ENCODE data around the gene RBM33. TPM values are rescaled to one million over a fixed set of nuclear protein-coding genes. Genes with fewer than 3 reads are reported as not detected.
A peak's percentile ranks its signal among the peaks of the same experiment; 100 is the strongest.

RBM33 gene
- 100 to 1,000 TPM in 3 of 7 donors, 10 to 100 TPM in 4; 68.1 to 109 (median 93.2) TPM for total RNA-seq
- 10 to 100 TPM in 2 of 3 donors, 1 to 10 TPM in 1; 9.7 to 23.8 (median 10.2) TPM for polyA plus RNA-seq
- long read RNA-seq, donor 1, partial matches to known transcripts = 0 of 3 reads
- long read RNA-seq, donor 1, other reads (novel, unspliced or antisense) = 0 of 3 reads
- long read RNA-seq, donor 2, partial matches to known transcripts = 0 of 4 reads
- long read RNA-seq, donor 2, other reads (novel, unspliced or antisense) = 0 of 4 reads

GRCh38 chr7:155644178-155644970 lies at the start of gene RBM33:
Gene RBM33 (plus strand): TSS chr7:155644661. CDS start chr7:155644877, 216 bp downstream.
- H3K9me3 ChIP-seq = peaks cover 0 to 17% (median 14%) of the 10 kb centered on the region in 8 donors
- DNase-seq = peak; percentile 95
- peak within 1 kb of the TSS; percentile 78 to 99 (median 98) for H3K27ac ChIP-seq
- H3K36me3 ChIP-seq = peaks cover 0 to 49% (median 26%) of the 10 kb centered on the region in 6 donors
- WGBS, 5 donors = 0 to 1% (median 0%) methylated on average over 52 to 85 of the region's 85 CpGs
- H3K4me3 ChIP-seq = peak within 1 kb of the TSS; percentile 61 to 95 (median 92)
- intact Hi-C loops (cut with DNase I; ENCODE audit: low total_unique reads) = no loop called here
- H3K4me1 ChIP-seq = peaks cover 14 to 47% (median 35%) of the 10 kb centered on the region in 6 donors
- no peaks in the 10 kb centered on the region for H3K27me3 ChIP-seq (replicated peaks in 1 of 7)
- TF ChIP-seq POLR2A (IDR thresholded peaks at IDR 0.05) (no peak), POLR2AphosphoS5 (IDR thresholded peaks at IDR 0.05) (peak; percentile 78 to 88 (median 83)), CTCF (IDR thresholded peaks at IDR 0.05 in 8 of 11, conservative IDR thresholded peaks at IDR 0.05 in 3 of 11) (peak in 1 of 11 experiments; percentile 16)

GRCh38 chr7:155594961-155595366 lies 49.5 kb upstream of the RBM33 start:
- no peak for DNase-seq
- peaks cover 0 to 34% (median 2%) of the 10 kb centered on the region in 7 donors for H3K27me3 ChIP-seq (replicated peaks in 1 of 7)
- H3K4me3 ChIP-seq = peak overlapping the region in 1 of 8 donors; percentile 47
- no peaks in the 10 kb centered on the region for H3K36me3 ChIP-seq
- H3K27ac ChIP-seq = peak overlapping the region in 6 of 8 donors; percentile 72 to 95 (median 86)
- TF ChIP-seq POLR2A (IDR thresholded peaks at IDR 0.05) = no peak
- peak in 2 of 11 experiments; percentile 27 to 30 for TF ChIP-seq CTCF (IDR thresholded peaks at IDR 0.05 in 8 of 11, conservative IDR thresholded peaks at IDR 0.05 in 3 of 11)
- no peak for TF ChIP-seq POLR2AphosphoS5 (IDR thresholded peaks at IDR 0.05)
- H3K4me1 ChIP-seq = peaks cover 0 to 49% (median 7%) of the 10 kb centered on the region in 6 donors
- 8 to 67% (median 36%) methylated on average over 3 of the region's 3 CpGs for WGBS, 5 donors
- intact Hi-C loops (cut with DNase I; ENCODE audit: low total_unique reads) = loop anchor here (5.0 kb wide), 1 partner anchor 177 kb away; no protein-coding TSS in a partner anchor
- no peaks in the 10 kb centered on the region for H3K9me3 ChIP-seq

- H3K4me3 ChIP-seq = no peak overlapping the region
- no peaks in the 10 kb centered on the region for H3K9me3 ChIP-seq
- peaks cover 0 to 28% (median 5%) of the 10 kb centered on the region in 6 donors for H3K4me1 ChIP-seq
- no peak overlapping the region for H3K27ac ChIP-seq
- H3K36me3 ChIP-seq = no peaks in the 10 kb centered on the region
- intact Hi-C loops (cut with DNase I; ENCODE audit: low total_unique reads) = loop anchor here (1.0 kb wide), 1 partner anchor 141 kb away; no protein-coding TSS in a partner anchor
- H3K27me3 ChIP-seq (replicated peaks in 1 of 7) = peaks cover 0 to 30% (median 0%) of the 10 kb centered on the region in 7 donors
- no peak for TF ChIP-seq POLR2A (IDR thresholded peaks at IDR 0.05)
- WGBS, 5 donors = 63 to 95% (median 76%) methylated on average over 1 of the region's 1 CpG
- DNase-seq = no peak
These were observed 46.7 kb upstream of the RBM33 start for GRCh38 chr7:155597753-155598140.

- H3K27ac ChIP-seq = no peak overlapping the region
- intact Hi-C loops (cut with DNase I; ENCODE audit: low total_unique reads) = loop anchor here (1.0 kb wide), 1 partner anchor 139 kb away; no protein-coding TSS in a partner anchor
- TF ChIP-seq POLR2AphosphoS5 (IDR thresholded peaks at IDR 0.05) (peak in 2 of 3 donors; percentile 49 to 56), CTCF (IDR thresholded peaks at IDR 0.05 in 8 of 11, conservative IDR thresholded peaks at IDR 0.05 in 3 of 11) (peak; percentile 80 to 98 (median 95)), POLR2A (IDR thresholded peaks at IDR 0.05) (no peak)
- H3K27me3 ChIP-seq (replicated peaks in 1 of 7) = peaks cover 0 to 40% (median 0%) of the 10 kb centered on the region in 7 donors
- H3K4me3 ChIP-seq = no peak overlapping the region
- H3K9me3 ChIP-seq = no peaks in the 10 kb centered on the region
- H3K36me3 ChIP-seq = no peaks in the 10 kb centered on the region
- DNase-seq = peak; percentile 94
- 9 to 14% (median 11%) methylated on average over 12 of the region's 12 CpGs for WGBS, 5 donors
- H3K4me1 ChIP-seq = peaks cover 0 to 26% (median 5%) of the 10 kb centered on the region in 6 donors
These were observed 45.7 kb upstream of the RBM33 start for GRCh38 chr7:155598810-155599210.
